ACC112 (cell line): Measurements from ENCODE around the gene AGMAT.

Experiments used
- H2AFZ ChIP-seq: fragments of 200-600 bp; sonication (generic); one replicate; pipeline ENCODE4 v1.6.0; 2017; ENCODE audit warnings: antibody characterized with exemption, low read length; ENCODE audit not compliant: unreplicated experiment
- H3K27ac ChIP-seq: fragments of 200-600 bp; sonication (generic); 2 replicates; pipeline ENCODE4 v1.5.1; 2014; ENCODE audit warnings: low read depth, mild to moderate bottlenecking, antibody characterized with exemption, low read length, moderate library complexity
- H3K27me3 ChIP-seq: fragments of 200-600 bp; sonication (generic); 2 replicates; pipeline ENCODE4 v1.6.1; 2014; ENCODE audit warnings: mild to moderate bottlenecking, antibody characterized with exemption, low read length, moderate library complexity, mixed read lengths; ENCODE audit not compliant: insufficient read depth
- H3K36me3 ChIP-seq: fragments of 200-600 bp; sonication (generic); 2 replicates; pipeline ENCODE4 v1.6.1; 2016; ENCODE audit warnings: mild to moderate bottlenecking, antibody characterized with exemption, low read length, moderate library complexity, mixed read lengths; ENCODE audit not compliant: insufficient read depth
- H3K4me1 ChIP-seq: fragments of 200-600 bp; sonication (generic); one replicate; pipeline ENCODE4 v1.6.1; 2016; ENCODE audit warnings: low read length, mixed read lengths; ENCODE audit not compliant: insufficient read depth, unreplicated experiment, control insufficient read depth
- H3K4me3 ChIP-seq: fragments of 200-600 bp; sonication (generic); 2 replicates; pipeline ENCODE4 v1.5.1; 2014; ENCODE audit warnings: mild to moderate bottlenecking, low read depth, low read length
- H3K79me2 ChIP-seq: fragments of 200-600 bp; sonication (generic); one replicate; pipeline ENCODE4 v1.6.0; 2016; ENCODE audit warnings: low read length; ENCODE audit not compliant: control insufficient read depth, unreplicated experiment, insufficient read depth

The AGMAT gene

DNA sequence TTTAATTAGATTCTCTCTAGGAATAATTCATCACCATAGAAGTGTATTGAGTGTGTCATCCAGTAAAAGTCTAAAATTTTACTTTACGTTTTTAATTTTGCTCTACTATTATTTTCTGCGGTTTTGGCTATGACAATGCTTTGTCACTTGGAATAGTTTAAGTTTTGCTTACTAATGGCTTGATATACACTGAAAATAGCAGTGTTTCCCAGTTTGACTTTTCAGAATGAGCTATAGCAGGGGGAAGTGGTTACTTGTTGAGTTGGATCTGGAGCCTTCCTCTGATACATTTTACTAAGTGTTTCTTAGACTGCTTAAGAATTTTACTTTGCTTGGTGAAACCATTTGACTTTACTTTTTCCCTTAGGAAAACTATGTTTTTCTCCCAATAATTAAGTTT lies 53.2 kb downstream of the AGMAT start:
- H3K4me1 ChIP-seq, result peaks cover 6% of the 10 kb centered on the region
- no peak overlapping the region for H3K27ac ChIP-seq
- H3K36me3 ChIP-seq, result peaks cover 8% of the 10 kb centered on the region
- no peaks in the 10 kb centered on the region for H3K27me3 ChIP-seq
- no peak overlapping the region for H3K4me3 ChIP-seq
- no peak overlapping the region for H2AFZ ChIP-seq
- H3K79me2 ChIP-seq, result peaks cover 24% of the 10 kb centered on the region

DNA sequence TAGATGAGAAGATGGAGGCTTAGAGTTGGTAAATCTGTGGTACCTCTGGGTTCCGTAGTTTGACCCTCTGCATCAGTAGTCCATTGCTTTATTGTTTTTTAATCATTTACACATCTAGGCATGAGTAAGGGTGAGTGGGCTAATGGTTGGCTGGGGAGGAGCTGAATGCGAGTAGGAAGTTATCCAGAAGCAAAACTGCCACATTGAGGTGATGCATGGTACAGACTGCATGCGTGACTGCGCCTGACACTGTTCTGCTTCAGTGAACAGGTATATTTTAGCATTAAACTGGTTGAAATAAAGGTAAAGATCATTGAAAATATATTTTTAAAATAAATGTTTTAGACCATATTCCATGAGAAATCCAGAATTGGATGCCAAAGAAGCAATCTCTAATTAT lies 53.8 kb downstream of the AGMAT start:
- no peak overlapping the region for H3K27ac ChIP-seq
- H2AFZ ChIP-seq, result no peak overlapping the region
- no peaks in the 10 kb centered on the region for H3K27me3 ChIP-seq
- H3K4me1 ChIP-seq, result peaks cover 6% of the 10 kb centered on the region
- H3K4me3 ChIP-seq, result no peak overlapping the region
- H3K79me2 ChIP-seq, result peaks cover 24% of the 10 kb centered on the region
- H3K36me3 ChIP-seq, result peaks cover 8% of the 10 kb centered on the region

DNA sequence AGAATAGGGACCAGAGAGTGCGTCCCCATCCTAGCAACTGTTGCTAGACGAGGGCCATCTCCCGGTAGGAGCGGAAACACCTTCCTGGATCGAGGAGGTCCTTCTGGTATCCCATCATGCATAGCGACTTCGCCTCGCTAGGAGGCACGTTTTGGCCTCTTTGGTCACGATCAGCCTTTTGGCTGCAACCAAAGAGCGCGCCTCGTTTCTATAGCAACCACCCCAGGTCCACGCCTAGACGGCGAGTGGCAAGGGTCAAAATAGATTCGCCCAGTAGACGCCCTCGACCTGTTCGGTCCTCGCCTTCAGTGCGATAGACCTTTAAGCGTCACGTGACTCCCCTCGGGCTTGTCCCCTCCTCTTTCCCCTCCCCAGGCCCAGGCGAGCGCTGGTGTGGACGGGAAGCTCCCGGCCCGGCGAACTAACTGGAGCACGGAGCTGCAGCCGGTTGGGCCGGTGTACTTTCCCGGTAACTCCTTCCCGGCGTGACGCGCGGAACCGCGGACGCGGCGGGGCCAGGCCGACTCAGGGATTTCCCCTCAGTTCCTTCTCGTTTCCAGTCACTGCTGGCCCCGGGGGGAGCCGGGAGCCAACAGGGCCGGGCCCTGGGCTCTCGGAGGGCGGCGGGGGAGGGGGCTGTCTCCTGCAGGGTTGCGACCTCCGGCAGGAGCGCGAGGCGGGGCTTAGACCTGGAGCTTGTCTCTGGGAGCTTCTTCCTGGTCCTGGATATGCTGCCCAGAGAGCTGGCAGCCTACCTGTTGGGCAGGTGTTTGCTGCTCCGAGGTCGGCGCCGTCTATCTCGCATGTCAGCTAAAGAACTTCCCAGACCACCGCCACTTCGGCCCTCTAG lies 58.1 kb downstream of the AGMAT start, which contains the start of gene DNAJC16:
DNAJC16 (plus strand) TSS at position 359 of the 850 bp plus-strand sequence. CDS start 2,258 bp downstream, outside the sequence.
- peaks cover 17% of the 10 kb centered on the region for H3K4me1 ChIP-seq
- H3K4me3 ChIP-seq, result peak within 1 kb of the TSS; percentile 94
- peaks cover 24% of the 10 kb centered on the region for H3K79me2 ChIP-seq
- H2AFZ ChIP-seq, result peak within 1 kb of the TSS; percentile 92
- no peaks in the 10 kb centered on the region; the same call in 1 of the 2 replicates for H3K36me3 ChIP-seq
- peak within 1 kb of the TSS; percentile 99 for H3K27ac ChIP-seq
- no peaks in the 10 kb centered on the region for H3K27me3 ChIP-seq

DNA sequence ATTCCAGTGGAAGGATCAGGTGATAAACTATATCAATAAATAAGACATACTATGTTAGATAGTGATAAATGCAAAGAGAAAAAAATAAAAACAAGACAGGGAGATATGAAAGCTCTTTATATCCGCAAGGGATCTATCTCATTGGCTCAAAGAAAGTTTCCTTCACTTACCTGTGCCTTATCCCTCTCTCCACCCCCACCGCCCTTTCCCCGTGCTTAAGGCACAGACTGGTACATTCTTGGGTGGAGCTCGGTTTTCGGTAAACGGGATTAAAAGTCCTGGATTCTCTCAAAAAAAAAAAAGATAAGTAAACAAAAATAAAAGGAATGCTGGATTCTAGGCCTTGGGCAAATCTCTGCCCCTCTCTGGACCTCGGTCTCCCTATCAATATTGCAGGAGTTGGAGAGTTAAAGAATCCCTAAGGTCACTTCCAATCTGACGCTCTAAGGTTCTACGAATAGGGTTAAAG lies 58.8 kb downstream of the AGMAT start:
- Histone ChIP-seq H3K27ac (peak overlapping the region; percentile 99), H2AFZ (peak overlapping the region; percentile 83), H3K4me3 (peak overlapping the region; percentile 94), H3K79me2 (peaks cover 24% of the 10 kb centered on the region), H3K4me1 (peaks cover 17% of the 10 kb centered on the region), H3K27me3 (no peaks in the 10 kb centered on the region), H3K36me3 (no peaks in the 10 kb centered on the region)

DNA sequence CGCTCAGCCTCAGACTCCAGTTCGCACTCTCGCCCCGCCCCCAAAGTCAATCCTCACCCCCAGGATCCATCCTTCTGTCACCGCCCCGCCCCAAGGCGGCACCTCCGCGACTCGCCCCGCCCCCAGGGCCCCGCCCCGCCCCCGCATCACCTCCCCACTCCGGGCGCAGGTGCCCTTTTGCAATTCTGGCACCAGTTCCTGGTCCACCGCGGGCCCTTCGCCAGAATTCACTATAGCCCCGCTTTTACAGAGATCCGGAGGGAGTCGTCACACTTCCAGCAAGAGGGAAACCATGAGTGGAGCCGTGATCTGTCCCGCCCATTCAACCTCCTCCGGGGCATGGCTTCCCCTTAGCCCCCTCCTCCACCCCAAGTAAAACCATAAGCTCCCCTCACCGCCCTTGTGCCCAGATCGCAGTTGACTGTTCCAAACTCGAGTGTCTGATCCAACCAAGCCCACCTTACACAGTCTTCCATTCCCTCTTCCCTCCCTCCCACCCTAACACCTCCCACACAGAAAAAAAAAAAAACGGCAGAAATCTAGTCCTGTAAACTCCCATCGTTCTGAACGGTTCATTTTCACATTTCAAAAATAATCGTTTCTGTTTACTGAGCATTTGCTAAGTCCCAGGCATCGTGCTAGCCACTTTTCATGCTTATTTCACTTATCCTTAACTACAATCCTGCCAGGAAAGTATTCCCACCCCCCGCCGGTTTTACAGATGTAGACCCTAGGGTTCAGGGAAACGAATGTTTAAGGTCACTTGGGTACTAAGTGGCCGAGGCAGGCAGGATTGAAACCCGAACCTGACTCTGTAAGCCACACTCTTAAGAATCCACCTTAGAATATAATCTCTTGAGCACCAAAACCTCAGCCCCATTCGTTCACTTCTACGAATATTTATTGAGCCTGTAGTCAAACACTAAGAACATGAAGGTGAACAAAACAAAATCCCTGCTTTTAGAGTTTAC lies 59.5 kb downstream of the AGMAT start:
- H3K27ac ChIP-seq, result peak overlapping the region; percentile 99
- H3K27me3 ChIP-seq, result no peaks in the 10 kb centered on the region
- peak overlapping the region; percentile 83 for H2AFZ ChIP-seq
- H3K4me1 ChIP-seq, result peaks cover 17% of the 10 kb centered on the region
- peaks cover 23% of the 10 kb centered on the region for H3K79me2 ChIP-seq
- H3K36me3 ChIP-seq, result no peaks in the 10 kb centered on the region
- H3K4me3 ChIP-seq, result peak overlapping the region; percentile 94

DNA sequence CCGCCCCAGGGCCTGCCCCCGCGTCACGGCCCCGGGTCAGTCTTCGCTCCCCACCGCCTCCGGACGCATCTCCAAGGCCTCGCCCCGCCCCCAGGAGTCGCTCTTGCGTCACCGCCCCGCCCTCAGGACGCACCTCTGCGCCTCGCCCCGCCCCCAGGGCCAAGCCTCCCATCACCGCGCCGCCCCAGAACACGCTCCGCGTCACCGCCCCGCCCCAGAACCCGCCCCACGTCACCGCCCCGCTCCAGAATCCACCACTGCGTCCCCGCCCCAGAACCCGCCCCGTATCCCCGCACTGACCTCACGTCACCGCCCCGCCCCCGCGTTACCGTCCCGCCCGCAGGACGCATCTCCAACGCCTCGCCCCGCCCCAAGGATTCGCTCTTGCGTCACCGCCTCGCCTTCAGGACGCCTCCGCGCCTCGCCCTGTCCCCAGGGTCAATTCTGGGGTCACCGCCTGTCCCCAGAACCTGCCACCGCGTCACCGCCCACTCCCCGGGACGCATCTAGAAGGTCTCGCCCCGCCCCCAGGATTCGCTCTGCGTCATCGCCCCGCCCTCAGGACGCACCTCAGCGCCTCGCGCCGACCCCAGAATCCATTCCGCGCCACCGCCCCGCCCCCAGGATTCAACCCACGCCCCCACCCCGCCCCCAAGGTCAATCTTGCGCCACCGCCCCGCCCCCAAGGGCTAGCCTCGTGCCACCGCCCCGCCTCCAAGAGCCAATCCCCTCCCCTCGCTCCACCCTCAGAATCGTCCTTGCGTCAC lies 60.4 kb downstream of the AGMAT start:
- Histone ChIP-seq H2AFZ (no peak overlapping the region), H3K27ac (peak overlapping the region; percentile 99), H3K79me2 (peaks cover 21% of the 10 kb centered on the region), H3K36me3 (no peaks in the 10 kb centered on the region), H3K4me3 (peak overlapping the region; percentile 88), H3K4me1 (peaks cover 17% of the 10 kb centered on the region), H3K27me3 (no peaks in the 10 kb centered on the region)

DNA sequence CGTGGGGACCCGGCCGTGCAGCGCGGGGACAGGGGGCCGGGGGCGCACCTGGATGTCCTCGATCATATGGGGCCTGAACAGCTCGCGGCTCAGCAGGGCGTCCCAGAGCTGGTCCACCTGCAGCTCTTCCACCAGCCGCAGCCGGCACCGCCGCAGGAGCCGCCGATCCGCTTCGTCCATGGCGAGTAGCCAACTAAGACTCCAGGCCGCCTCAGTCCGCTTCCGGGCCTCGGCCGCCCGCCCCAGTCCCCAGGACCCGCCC lies 60.9 kb downstream of the AGMAT start, which contains the start of gene CASP9:
CASP9 (minus strand) TSS at position 195 of the 262 bp plus-strand sequence; CDS start at position 180, 15 bp downstream.
- Histone ChIP-seq H3K79me2 (peaks cover 19% of the 10 kb centered on the region), H3K27ac (peak within 1 kb of the TSS; percentile 99), H3K4me1 (peaks cover 17% of the 10 kb centered on the region), H3K27me3 (no peaks in the 10 kb centered on the region), H2AFZ (peak within 1 kb of the TSS; percentile 87), H3K36me3 (no peaks in the 10 kb centered on the region), H3K4me3 (peak within 1 kb of the TSS; percentile 94)

DNA sequence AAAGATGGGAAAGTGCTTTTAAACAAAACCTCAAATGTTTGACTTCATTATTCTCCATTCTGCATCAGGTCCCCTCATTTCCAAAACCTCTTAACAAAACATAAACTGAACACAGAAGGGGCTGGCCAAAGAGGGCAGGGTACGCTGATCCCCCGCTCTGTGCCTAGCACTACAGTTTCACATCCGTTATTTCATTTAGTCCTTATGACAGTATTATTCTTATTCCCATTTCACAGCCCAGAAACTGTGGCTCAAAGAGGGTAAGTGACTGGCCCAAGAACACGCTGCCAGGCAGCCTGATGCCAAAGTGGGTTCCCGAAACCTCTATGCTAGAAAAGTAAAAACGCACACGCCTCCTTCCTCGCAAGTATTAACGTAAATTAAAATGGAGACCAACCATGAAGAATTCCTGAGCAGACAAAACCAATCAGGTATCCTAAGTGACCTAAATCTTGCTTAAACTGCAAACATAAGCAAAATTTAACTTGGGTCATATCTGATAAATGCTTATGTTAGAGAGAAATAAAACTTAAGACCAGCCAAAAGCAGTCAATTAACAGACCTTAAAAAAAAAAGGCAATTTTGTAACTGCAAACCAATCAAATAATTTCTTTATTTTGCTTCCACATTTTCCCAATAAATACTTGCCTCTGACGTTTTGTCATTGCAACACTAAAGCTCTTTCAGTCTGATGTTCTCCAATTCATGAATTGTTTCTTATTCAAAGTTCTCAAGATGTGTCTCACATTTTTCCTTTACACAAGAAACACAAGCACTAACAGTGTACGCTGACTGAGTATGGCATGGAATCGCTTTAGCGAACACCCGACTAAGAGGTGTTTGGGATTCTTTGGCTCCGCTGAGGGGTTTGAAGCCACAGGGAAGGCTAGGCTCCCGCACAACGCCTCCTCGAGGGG lies 61.5 kb downstream of the AGMAT start:
- H2AFZ ChIP-seq, result peak overlapping the region; percentile 87
- H3K27me3 ChIP-seq, result no peaks in the 10 kb centered on the region
- H3K4me3 ChIP-seq, result peak overlapping the region; percentile 88
- H3K27ac ChIP-seq, result peak overlapping the region; percentile 99
- H3K36me3 ChIP-seq, result no peaks in the 10 kb centered on the region
- H3K4me1 ChIP-seq, result peaks cover 17% of the 10 kb centered on the region
- H3K79me2 ChIP-seq, result peaks cover 15% of the 10 kb centered on the region

DNA sequence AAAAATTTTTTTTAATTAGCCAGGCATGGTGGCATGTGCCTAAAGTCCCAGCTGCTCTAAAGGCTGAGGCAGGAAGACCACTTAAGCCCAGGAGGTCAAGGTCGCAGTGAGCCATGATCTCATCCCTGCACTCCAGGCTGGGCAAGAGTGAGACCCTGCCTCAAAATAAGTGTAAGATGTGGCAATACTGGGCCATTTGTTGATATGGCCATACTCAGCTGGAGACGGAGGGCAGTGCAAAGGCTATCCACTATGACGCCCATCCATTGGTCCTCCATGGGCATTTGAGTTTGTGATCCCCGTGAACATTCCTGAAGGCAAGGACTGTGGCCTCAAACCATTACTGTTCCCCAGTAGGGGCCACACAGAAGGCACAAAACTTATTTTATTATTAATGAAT lies 62.3 kb downstream of the AGMAT start:
- no peaks in the 10 kb centered on the region for H3K36me3 ChIP-seq
- H3K27me3 ChIP-seq, result no peaks in the 10 kb centered on the region
- H3K79me2 ChIP-seq, result peaks cover 7% of the 10 kb centered on the region
- H3K4me3 ChIP-seq, result no peak overlapping the region
- H3K27ac ChIP-seq, result no peak overlapping the region
- no peak overlapping the region for H2AFZ ChIP-seq
- peaks cover 11% of the 10 kb centered on the region for H3K4me1 ChIP-seq
